Esophagus squamous epithelium (tissue), 4 donors: ENCODE results near the gene LRBA.

Experiments used
- POLR2A ChIP-seq, 4 donors: fragments of 450-650 bp; IDR thresholded peaks; one replicate each; pipeline ENCODE4 v1.6.1; 2017; ENCODE audit warnings: antibody characterized with exemption in 4 of 4, mild to moderate bottlenecking in 4 of 4, moderate library complexity in 3 of 4
- TF ChIP-seq, protein P1 (sequence below), 6 experiments: fragments of 450-650 bp in 4 of 6; fragments of 200-600 bp in 2 of 6; sonication (generic) in 2 of 6; IDR thresholded peaks; one replicate each; pipeline ENCODE4 v1.5.1; 2016 to 2019; ENCODE audit warnings: antibody characterized with exemption in 6 of 6, mild to moderate bottlenecking in 4 of 6, moderate library complexity in 4 of 6

- TF ChIP-seq, protein P1, sequence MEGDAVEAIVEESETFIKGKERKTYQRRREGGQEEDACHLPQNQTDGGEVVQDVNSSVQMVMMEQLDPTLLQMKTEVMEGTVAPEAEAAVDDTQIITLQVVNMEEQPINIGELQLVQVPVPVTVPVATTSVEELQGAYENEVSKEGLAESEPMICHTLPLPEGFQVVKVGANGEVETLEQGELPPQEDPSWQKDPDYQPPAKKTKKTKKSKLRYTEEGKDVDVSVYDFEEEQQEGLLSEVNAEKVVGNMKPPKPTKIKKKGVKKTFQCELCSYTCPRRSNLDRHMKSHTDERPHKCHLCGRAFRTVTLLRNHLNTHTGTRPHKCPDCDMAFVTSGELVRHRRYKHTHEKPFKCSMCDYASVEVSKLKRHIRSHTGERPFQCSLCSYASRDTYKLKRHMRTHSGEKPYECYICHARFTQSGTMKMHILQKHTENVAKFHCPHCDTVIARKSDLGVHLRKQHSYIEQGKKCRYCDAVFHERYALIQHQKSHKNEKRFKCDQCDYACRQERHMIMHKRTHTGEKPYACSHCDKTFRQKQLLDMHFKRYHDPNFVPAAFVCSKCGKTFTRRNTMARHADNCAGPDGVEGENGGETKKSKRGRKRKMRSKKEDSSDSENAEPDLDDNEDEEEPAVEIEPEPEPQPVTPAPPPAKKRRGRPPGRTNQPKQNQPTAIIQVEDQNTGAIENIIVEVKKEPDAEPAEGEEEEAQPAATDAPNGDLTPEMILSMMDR (IDR thresholded peaks at IDR 0.05), result no peak
- TF ChIP-seq POLR2A (IDR thresholded peaks at IDR 0.05), result no peak
Observed at GRCh38 chr4:150540959-150541360, 474.1 kb downstream of the LRBA start.
